WTC11 (cell line): Measurements from ENCODE around the gene CMBL. TPM values are rescaled to one million over a fixed set of nuclear protein-coding genes. Genes with fewer than 3 reads are reported as not detected.

Experiments
- ATAC-seq: fragments of 200-7000 bp; cut with Tn5 transposase; 2 replicates; pipeline ENCODE4 v1.10.0; 2021; ENCODE audit warnings: mild to moderate bottlenecking, moderate library complexity
- CTCF ChIA-PET: fragments of 300-600 bp; sonication (Branson Sonifier 250); formaldehyde crosslinking; loops from one replicate; lab custom pipeline; 2021; ENCODE audit warnings: antibody characterized with exemption; lab: Charles Lee
- POLR2A ChIA-PET: fragments of 350-600 bp; sonication (Branson Sonifier 250); formaldehyde crosslinking; loops from one replicate; lab custom pipeline; 2021; ENCODE audit warnings: antibody characterized with exemption; lab: Charles Lee
- DNase-seq: peaks from one replicate; pipeline ENCODE4 v3.0.0; 2021; ENCODE audit warnings: low spot score
- H3K27ac Mint-ChIP-seq: 2 replicates; pipeline ENCODE4 v1.8.0; 2021; ENCODE audit warnings: mixed read lengths
- H3K27me3 Mint-ChIP-seq: 2 replicates; pipeline ENCODE4 v1.8.0; 2021; ENCODE audit warnings: low read depth, mild to moderate bottlenecking, moderate library complexity, mixed read lengths
- H3K36me3 Mint-ChIP-seq: 2 replicates; pipeline ENCODE4 v1.8.0; 2021; ENCODE audit warnings: mixed read lengths
- H3K4me1 Mint-ChIP-seq: 2 replicates; pipeline ENCODE4 v1.8.0; 2022; ENCODE audit warnings: mixed read lengths
- H3K4me3 Mint-ChIP-seq: 2 replicates; pipeline ENCODE4 v1.8.0; 2021; ENCODE audit warnings: mild to moderate bottlenecking, moderate library complexity, mixed read lengths
- H3K9me3 Mint-ChIP-seq: 2 replicates; pipeline ENCODE4 v1.8.0; 2021; ENCODE audit warnings: mixed read lengths
- AFF4 ChIP-seq: sonication (generic); formaldehyde crosslinking; IDR thresholded peaks from 2 replicates; pipeline ENCODE4 v1.8.1; 2023; ENCODE audit warnings: mild to moderate bottlenecking, missing genetic modification reagents, borderline replicate concordance
- CREM ChIP-seq: sonication (generic); formaldehyde crosslinking; IDR thresholded peaks from 2 replicates; pipeline ENCODE4 v1.8.1; 2022; ENCODE audit warnings: mild to moderate bottlenecking, missing genetic modification reagents, moderate library complexity
- EMX1 ChIP-seq: fragments of 250-450 bp; sonication (Bioruptor Pico); IDR thresholded peaks from 2 replicates; pipeline ENCODE4 v1.8.0; 2021; ENCODE audit warnings: mild to moderate bottlenecking
- ETV6 ChIP-seq: sonication (generic); formaldehyde crosslinking; IDR thresholded peaks from 2 replicates; pipeline ENCODE4 v1.8.1; 2022; ENCODE audit warnings: mild to moderate bottlenecking, missing genetic modification reagents
- FOXJ3 ChIP-seq: sonication (generic); formaldehyde crosslinking; IDR thresholded peaks from 2 replicates; pipeline ENCODE4 v1.9.0; 2021; ENCODE audit warnings: missing genetic modification reagents, mild to moderate bottlenecking, borderline replicate concordance
- FOXP4 ChIP-seq: sonication (generic); formaldehyde crosslinking; IDR thresholded peaks from 2 replicates; pipeline ENCODE4 v1.8.0; 2022; ENCODE audit warnings: mild to moderate bottlenecking, missing genetic modification reagents
- HMGA2 ChIP-seq: fragments of 250-450 bp; sonication (Bioruptor Pico); IDR thresholded peaks from 2 replicates; pipeline ENCODE4 v1.4.0; 2021; ENCODE audit warnings: mild to moderate bottlenecking, moderate library complexity
- IRF2 ChIP-seq: sonication (generic); formaldehyde crosslinking; IDR thresholded peaks from 2 replicates; pipeline ENCODE4 v1.8.0; 2022; ENCODE audit warnings: low read depth, missing genetic modification reagents, borderline replicate concordance
- NR1H2 ChIP-seq: sonication (generic); formaldehyde crosslinking; IDR thresholded peaks from 2 replicates; pipeline ENCODE4 v1.9.0; 2021; ENCODE audit warnings: mild to moderate bottlenecking, moderate library complexity, missing genetic modification reagents
- NR2C2 ChIP-seq: sonication (generic); formaldehyde crosslinking; IDR thresholded peaks from 2 replicates; pipeline ENCODE4 v1.8.0; 2022; ENCODE audit warnings: mild to moderate bottlenecking, missing genetic modification reagents
- RORB ChIP-seq: fragments of 250-450 bp; sonication (Bioruptor Pico); IDR thresholded peaks from 2 replicates; pipeline ENCODE4 v1.9.0; 2021; ENCODE audit warnings: mild to moderate bottlenecking
- SOX15 ChIP-seq: fragments of 250-450 bp; sonication (Bioruptor Pico); IDR thresholded peaks from 2 replicates; pipeline ENCODE4 v1.9.0; 2021; ENCODE audit warnings: mild to moderate bottlenecking
- SP1 ChIP-seq: sonication (generic); formaldehyde crosslinking; conservative IDR thresholded peaks from 2 replicates; pipeline ENCODE4 v1.8.1; 2022; ENCODE audit warnings: missing genetic modification reagents
- TEAD1 ChIP-seq: sonication (generic); formaldehyde crosslinking; IDR thresholded peaks from 2 replicates; pipeline ENCODE4 v1.8.0; 2022; ENCODE audit warnings: mild to moderate bottlenecking, missing genetic modification reagents
- ZBTB21 ChIP-seq: sonication (generic); formaldehyde crosslinking; IDR thresholded peaks from 2 replicates; pipeline ENCODE4 v1.8.1; 2023; ENCODE audit warnings: mild to moderate bottlenecking, missing genetic modification reagents, borderline replicate concordance
- ZMAT4 ChIP-seq: fragments of 250-450 bp; sonication (Bioruptor Pico); IDR thresholded peaks from 2 replicates; pipeline ENCODE4 v1.9.0; 2021; ENCODE audit warnings: mild to moderate bottlenecking
- ZNF219 ChIP-seq: sonication (generic); formaldehyde crosslinking; IDR thresholded peaks from 2 replicates; pipeline ENCODE4 v1.8.0; 2023; ENCODE audit warnings: missing genetic modification reagents, mild to moderate bottlenecking, borderline replicate concordance
- ZNF317 ChIP-seq: sonication (generic); formaldehyde crosslinking; IDR thresholded peaks from 2 replicates; pipeline ENCODE4 v1.8.1; 2023; ENCODE audit warnings: low read depth, mild to moderate bottlenecking, moderate library complexity, missing genetic modification reagents, borderline replicate concordance
- ZNF396 ChIP-seq: fragments of 250-450 bp; sonication (Bioruptor Pico); IDR thresholded peaks from 2 replicates; pipeline ENCODE4 v1.8.0; 2021; ENCODE audit warnings: mild to moderate bottlenecking, moderate library complexity, borderline replicate concordance
- ZNF416 ChIP-seq: fragments of 250-450 bp; sonication (Bioruptor Pico); IDR thresholded peaks from 2 replicates; pipeline ENCODE4 v1.9.0; 2021; ENCODE audit warnings: mild to moderate bottlenecking, inconsistent platforms
- ZNF671 ChIP-seq: fragments of 250-450 bp; sonication (Bioruptor Pico); IDR thresholded peaks from 2 replicates; pipeline ENCODE4 v1.8.0; 2021; ENCODE audit warnings: mild to moderate bottlenecking
- total RNA-seq: library from RNA; stranded (reverse); gene quantifications from 3 replicates; pipeline ENCODE4 v1.2.3, GENCODE V29; 2021
- TF ChIP-seq, protein P1 (sequence below): sonication (generic); formaldehyde crosslinking; IDR thresholded peaks from 2 replicates; pipeline ENCODE4 v1.8.1; 2023; ENCODE audit warnings: mild to moderate bottlenecking, missing genetic modification reagents, moderate library complexity
- TF ChIP-seq, protein P2 (sequence below): fragments of 250-450 bp; sonication (Bioruptor Pico); conservative IDR thresholded peaks from 2 replicates; pipeline ENCODE4 v1.9.0; 2021; ENCODE audit warnings: mild to moderate bottlenecking
- TF ChIP-seq, protein P3 (sequence below): sonication (generic); formaldehyde crosslinking; IDR thresholded peaks from 2 replicates; pipeline ENCODE4 v1.8.1; 2023; ENCODE audit warnings: mild to moderate bottlenecking, missing genetic modification reagents
- TF ChIP-seq, protein P4 (sequence below): sonication (generic); formaldehyde crosslinking; IDR thresholded peaks from 2 replicates; pipeline ENCODE4 v1.8.1; 2022; ENCODE audit warnings: mild to moderate bottlenecking, moderate library complexity, missing genetic modification reagents

Gene CMBL
- total RNA-seq, 1 experiment from 2014 or later = 34.0 TPM

- Mint-ChIP-seq H3K4me1 (peaks cover 17% of the 10 kb centered on the region), H3K9me3 (peaks cover 26% of the 10 kb centered on the region), H3K36me3 (peaks cover 32% of the 10 kb centered on the region), H3K27me3 (no peaks in the 10 kb centered on the region), H3K4me3 (no peak overlapping the region), H3K27ac (no peak overlapping the region)
- ATAC-seq (no peak), DNase-seq (no peak)
- CTCF ChIA-PET = interaction anchor here (5.1 kb wide), 1 partner anchor 17 kb away, joined by 17 read pairs; no protein-coding TSS in a partner anchor
- POLR2A ChIA-PET = no interaction called here
- TF ChIP-seq HMGA2 (CRISPR knock-in tag) = no peak
- no peak for TF ChIP-seq ZNF396 (CRISPR knock-in tag)
- no peak for TF ChIP-seq SOX15 (CRISPR knock-in tag)
- TF ChIP-seq SP1 (CRISPR knock-in tag) = no peak
- TF ChIP-seq, protein P1, sequence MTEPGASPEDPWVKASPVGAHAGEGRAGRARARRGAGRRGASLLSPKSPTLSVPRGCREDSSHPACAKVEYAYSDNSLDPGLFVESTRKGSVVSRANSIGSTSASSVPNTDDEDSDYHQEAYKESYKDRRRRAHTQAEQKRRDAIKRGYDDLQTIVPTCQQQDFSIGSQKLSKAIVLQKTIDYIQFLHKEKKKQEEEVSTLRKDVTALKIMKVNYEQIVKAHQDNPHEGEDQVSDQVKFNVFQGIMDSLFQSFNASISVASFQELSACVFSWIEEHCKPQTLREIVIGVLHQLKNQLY = no peak
- TF ChIP-seq, protein P2, sequence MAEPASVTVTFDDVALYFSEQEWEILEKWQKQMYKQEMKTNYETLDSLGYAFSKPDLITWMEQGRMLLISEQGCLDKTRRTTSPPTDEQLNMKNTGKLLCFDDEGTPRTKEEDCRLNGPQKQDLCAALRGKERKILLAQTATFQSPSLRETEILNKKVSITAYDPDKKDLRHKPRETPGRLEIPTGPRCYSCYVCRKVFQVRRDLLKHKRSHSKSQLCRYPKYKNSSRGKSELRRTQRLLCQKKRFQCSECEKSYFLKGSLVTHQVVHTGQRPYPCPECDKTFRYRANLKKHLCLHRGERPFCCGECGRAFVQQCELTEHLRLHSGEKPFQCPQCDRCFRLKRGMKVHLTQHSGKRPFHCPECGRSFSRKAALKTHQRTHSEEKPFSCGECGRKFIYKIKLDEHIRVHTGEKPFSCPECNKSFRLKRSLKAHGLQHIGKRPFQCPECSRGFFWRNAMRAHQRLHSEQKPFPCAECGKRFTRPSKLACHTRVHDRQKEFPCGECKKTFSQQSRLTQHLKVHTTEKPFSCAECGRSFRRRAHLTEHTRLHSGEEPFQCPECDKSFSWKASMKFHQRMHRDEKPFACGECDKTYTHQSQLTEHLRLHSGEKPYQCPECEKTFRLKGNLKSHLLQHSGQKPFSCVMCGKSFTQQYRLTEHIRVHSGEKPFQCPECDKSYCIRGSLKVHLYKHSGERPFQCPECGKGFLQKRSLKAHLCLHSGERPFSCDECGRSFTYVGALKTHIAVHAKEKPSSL (CRISPR knock-in tag) = no peak
- no peak for TF ChIP-seq NR1H2 (CRISPR knock-in tag)
- no peak for TF ChIP-seq ZNF416
- TF ChIP-seq ZNF219 (CRISPR knock-in tag) = no peak
- TF ChIP-seq TEAD1 (CRISPR knock-in tag) = no peak
- no peak for TF ChIP-seq CREM (CRISPR knock-in tag)
- TF ChIP-seq ETV6 (CRISPR knock-in tag) = no peak
- TF ChIP-seq, protein P3, sequence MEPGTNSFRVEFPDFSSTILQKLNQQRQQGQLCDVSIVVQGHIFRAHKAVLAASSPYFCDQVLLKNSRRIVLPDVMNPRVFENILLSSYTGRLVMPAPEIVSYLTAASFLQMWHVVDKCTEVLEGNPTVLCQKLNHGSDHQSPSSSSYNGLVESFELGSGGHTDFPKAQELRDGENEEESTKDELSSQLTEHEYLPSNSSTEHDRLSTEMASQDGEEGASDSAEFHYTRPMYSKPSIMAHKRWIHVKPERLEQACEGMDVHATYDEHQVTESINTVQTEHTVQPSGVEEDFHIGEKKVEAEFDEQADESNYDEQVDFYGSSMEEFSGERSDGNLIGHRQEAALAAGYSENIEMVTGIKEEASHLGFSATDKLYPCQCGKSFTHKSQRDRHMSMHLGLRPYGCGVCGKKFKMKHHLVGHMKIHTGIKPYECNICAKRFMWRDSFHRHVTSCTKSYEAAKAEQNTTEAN (CRISPR knock-in tag) = no peak
- TF ChIP-seq ZBTB21 (CRISPR knock-in tag) = no peak
- TF ChIP-seq ZNF671 (CRISPR knock-in tag) = no peak
- TF ChIP-seq NR2C2 (CRISPR knock-in tag) = no peak
- TF ChIP-seq FOXJ3 (CRISPR knock-in tag) = no peak
- no peak for TF ChIP-seq FOXP4 (CRISPR knock-in tag)
- TF ChIP-seq IRF2 (CRISPR knock-in tag) = no peak
- TF ChIP-seq, protein P4, sequence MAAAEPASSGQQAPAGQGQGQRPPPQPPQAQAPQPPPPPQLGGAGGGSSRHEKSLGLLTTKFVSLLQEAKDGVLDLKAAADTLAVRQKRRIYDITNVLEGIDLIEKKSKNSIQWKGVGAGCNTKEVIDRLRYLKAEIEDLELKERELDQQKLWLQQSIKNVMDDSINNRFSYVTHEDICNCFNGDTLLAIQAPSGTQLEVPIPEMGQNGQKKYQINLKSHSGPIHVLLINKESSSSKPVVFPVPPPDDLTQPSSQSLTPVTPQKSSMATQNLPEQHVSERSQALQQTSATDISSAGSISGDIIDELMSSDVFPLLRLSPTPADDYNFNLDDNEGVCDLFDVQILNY (CRISPR knock-in tag) = no peak
Observed at GRCh38 chr5:10301266-10301665, 6.4 kb downstream of the CMBL start.

GRCh38 chr5:10300246-10300645, 7.5 kb downstream of the CMBL start:
- ATAC-seq (no peak), DNase-seq (no peak)
- H3K27ac Mint-ChIP-seq = no peak overlapping the region
- H3K4me3 Mint-ChIP-seq = no peak overlapping the region
- H3K4me1 Mint-ChIP-seq = peaks cover 10% of the 10 kb centered on the region
- H3K9me3 Mint-ChIP-seq = peaks cover 26% of the 10 kb centered on the region
- POLR2A ChIA-PET = no interaction called here
- H3K27me3 Mint-ChIP-seq = no peaks in the 10 kb centered on the region
- H3K36me3 Mint-ChIP-seq = peaks cover 36% of the 10 kb centered on the region
- CTCF ChIA-PET = no interaction called here
- no peak for TF ChIP-seq EMX1 (CRISPR knock-in tag)
- TF ChIP-seq ZNF317 = no peak
- TF ChIP-seq RORB (CRISPR knock-in tag) = no peak
- no peak for TF ChIP-seq AFF4
- no peak for TF ChIP-seq ZMAT4 (CRISPR knock-in tag)
- no peak for TF ChIP-seq HMGA2 (CRISPR knock-in tag)
